Measurements from ENCODE around the gene SLC4A5. TPM values are rescaled to one million over a fixed set of nuclear protein-coding genes. Genes with fewer than 3 reads are reported as not detected.
"Not testable (repeated sequence)": the region's sequence is repeated elsewhere in the genome, so short reads cannot be mapped to it uniquely, and the experiment has no call there.

The SLC4A5 gene
- total RNA-seq, 1 experiment from 2014 or later: 0.08 TPM

GRCh38 chr2:74242354-74243071 is 100.7 kb downstream of the SLC4A5 start:
- Histone ChIP-seq H3K4me3 (no peak overlapping the region), H3K36me3 (no peaks in the 10 kb centered on the region), H3K9me3 (replicated peaks) (no peaks in the 10 kb centered on the region), H3K27ac (no peak overlapping the region), H3K27me3 (replicated peaks) (no peaks in the 10 kb centered on the region), H3K4me1 (replicated peaks) (no peaks in the 10 kb centered on the region)
- DNase-seq (ENCODE audit: low read depth in 1 of 2, low spot score in 2 of 2): no peak

DNA sequence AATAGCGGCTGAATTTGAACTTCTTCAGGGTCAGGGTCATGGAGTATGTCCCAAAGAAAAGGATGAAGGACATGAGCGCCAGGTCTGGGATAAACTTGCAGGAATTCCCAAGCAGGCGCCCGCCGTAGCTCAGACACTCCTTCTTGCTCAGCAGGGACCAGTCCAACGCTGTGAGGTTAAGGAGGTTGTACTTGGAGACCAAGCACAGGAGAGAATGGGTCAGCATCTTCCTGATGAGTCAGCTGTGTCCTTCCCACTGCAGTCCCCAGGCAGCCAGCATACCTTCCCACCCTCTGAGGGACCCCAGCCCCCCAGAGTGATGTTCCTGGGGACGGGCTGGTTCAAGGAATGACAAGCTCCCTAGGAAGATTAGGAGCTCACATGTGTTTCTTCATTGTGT is 103.9 kb downstream of the SLC4A5 start:
- H3K36me3 ChIP-seq: no peaks in the 10 kb centered on the region
- no peaks in the 10 kb centered on the region for H3K9me3 ChIP-seq (replicated peaks)
- DNase-seq (ENCODE audit: low read depth in 1 of 2, low spot score in 2 of 2): no peak
- H3K4me1 ChIP-seq (replicated peaks): peaks cover 2% of the 10 kb centered on the region; the same call in 1 of the 2 replicates
- no peak overlapping the region for H3K27ac ChIP-seq
- H3K4me3 ChIP-seq: no peak overlapping the region
- no peaks in the 10 kb centered on the region for H3K27me3 ChIP-seq (replicated peaks)

GRCh38 chr2:74238879-74239278 is 104.3 kb downstream of the SLC4A5 start:
- Histone ChIP-seq H3K4me1 (replicated peaks) (peaks cover 2% of the 10 kb centered on the region; the same call in 1 of the 2 replicates), H3K27ac (no peak overlapping the region), H3K4me3 (no peak overlapping the region), H3K36me3 (no peaks in the 10 kb centered on the region), H3K9me3 (replicated peaks) (no peaks in the 10 kb centered on the region), H3K27me3 (replicated peaks) (no peaks in the 10 kb centered on the region)
- DNase-seq (ENCODE audit: low read depth in 1 of 2, low spot score in 2 of 2): no peak

GRCh38 chr2:74235041-74235440 is 108.2 kb downstream of the SLC4A5 start:
- H3K27ac ChIP-seq: no peak overlapping the region
- H3K27me3 ChIP-seq (replicated peaks): no peaks in the 10 kb centered on the region; the same call in 1 of the 2 replicates
- no peak for DNase-seq (ENCODE audit: low read depth in 1 of 2, low spot score in 2 of 2)
- no peak overlapping the region for H3K4me3 ChIP-seq
- H3K36me3 ChIP-seq: no peaks in the 10 kb centered on the region
- no peaks in the 10 kb centered on the region for H3K9me3 ChIP-seq (replicated peaks)
- H3K4me1 ChIP-seq (replicated peaks): peaks cover 2% of the 10 kb centered on the region; the same call in 1 of the 2 replicates

GRCh38 chr2:74233648-74234047 is 109.6 kb downstream of the SLC4A5 start:
- no peak for DNase-seq (ENCODE audit: low read depth in 1 of 2, low spot score in 2 of 2)
- no peak overlapping the region for H3K4me3 ChIP-seq

DNA sequence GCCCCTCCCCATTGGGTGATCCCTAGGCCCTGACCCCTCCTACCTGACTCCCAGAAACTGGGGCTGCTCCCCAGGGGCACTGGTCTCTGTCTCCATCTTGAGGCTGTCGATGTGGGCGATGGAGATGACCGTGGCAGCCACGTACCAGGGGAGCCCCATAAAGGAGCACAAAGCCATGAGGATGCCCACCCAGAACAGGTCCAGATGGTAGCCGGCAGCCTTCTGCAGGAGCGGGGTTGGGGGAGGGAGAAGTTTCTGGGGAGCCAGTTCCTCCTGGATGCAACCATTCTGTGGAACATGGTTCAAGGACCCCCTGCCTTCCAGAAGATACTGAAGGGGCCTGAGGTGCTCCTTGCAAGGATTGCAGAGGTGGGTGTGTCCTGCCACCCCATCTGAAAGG is 110.8 kb downstream of the SLC4A5 start:
- H3K4me1 ChIP-seq (replicated peaks): peaks cover 2% of the 10 kb centered on the region; the same call in 1 of the 2 replicates
- DNase-seq (ENCODE audit: low read depth in 1 of 2, low spot score in 2 of 2): no peak
- H3K4me3 ChIP-seq: no peak overlapping the region
- no peak overlapping the region for H3K27ac ChIP-seq
- H3K27me3 ChIP-seq (replicated peaks): no peaks in the 10 kb centered on the region; the same call in 1 of the 2 replicates
- H3K9me3 ChIP-seq (replicated peaks): no peaks in the 10 kb centered on the region
- H3K36me3 ChIP-seq: no peaks in the 10 kb centered on the region

More at GRCh38 chr2:74233648-74234047, 109.6 kb downstream of the SLC4A5 start:
- H3K36me3 ChIP-seq: no peaks in the 10 kb centered on the region
- no peaks in the 10 kb centered on the region; the same call in 1 of the 2 replicates for H3K27me3 ChIP-seq (replicated peaks)
- H3K9me3 ChIP-seq (replicated peaks): no peaks in the 10 kb centered on the region
- peaks cover 2% of the 10 kb centered on the region; the same call in 1 of the 2 replicates for H3K4me1 ChIP-seq (replicated peaks)
- H3K27ac ChIP-seq: no peak overlapping the region

DNA sequence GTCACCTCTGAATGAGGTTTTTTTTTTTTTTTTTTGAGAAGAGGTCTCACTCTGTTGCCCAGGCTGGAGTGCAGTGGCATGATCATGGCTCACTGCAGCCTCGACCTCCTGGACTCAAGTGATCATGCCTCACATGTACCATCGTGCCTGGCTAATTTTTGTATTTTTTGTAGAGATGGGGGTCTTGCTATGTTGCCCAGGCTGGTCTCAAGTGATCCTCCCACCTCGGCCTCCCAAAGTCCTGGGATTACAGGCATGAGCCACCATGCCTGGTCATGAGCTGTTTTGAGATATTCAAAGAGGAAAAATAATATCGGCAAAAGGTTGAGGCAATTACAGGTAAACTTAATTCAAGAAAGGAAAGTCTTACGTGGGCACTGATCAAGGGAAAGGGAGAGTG is 113.4 kb downstream of the SLC4A5 start:
- DNase-seq (ENCODE audit: low read depth in 1 of 2, low spot score in 2 of 2); H3K4me1 ChIP-seq (replicated peaks); H3K27me3 ChIP-seq (replicated peaks); H3K9me3 ChIP-seq (replicated peaks); H3K27ac ChIP-seq; H3K4me3 ChIP-seq; H3K36me3 ChIP-seq: not testable (repeated sequence)

- no peaks in the 10 kb centered on the region for H3K4me1 ChIP-seq (replicated peaks)
- H3K4me3 ChIP-seq: no peak overlapping the region
- no peaks in the 10 kb centered on the region; the same call in 1 of the 2 replicates for H3K27me3 ChIP-seq (replicated peaks)
- no peak for DNase-seq (ENCODE audit: low read depth in 1 of 2, low spot score in 2 of 2)
- no peaks in the 10 kb centered on the region for H3K9me3 ChIP-seq (replicated peaks)
- H3K27ac ChIP-seq: no peak overlapping the region
- no peaks in the 10 kb centered on the region for H3K36me3 ChIP-seq
Observed at GRCh38 chr2:74228772-74229171, 114.4 kb downstream of the SLC4A5 start.

DNA sequence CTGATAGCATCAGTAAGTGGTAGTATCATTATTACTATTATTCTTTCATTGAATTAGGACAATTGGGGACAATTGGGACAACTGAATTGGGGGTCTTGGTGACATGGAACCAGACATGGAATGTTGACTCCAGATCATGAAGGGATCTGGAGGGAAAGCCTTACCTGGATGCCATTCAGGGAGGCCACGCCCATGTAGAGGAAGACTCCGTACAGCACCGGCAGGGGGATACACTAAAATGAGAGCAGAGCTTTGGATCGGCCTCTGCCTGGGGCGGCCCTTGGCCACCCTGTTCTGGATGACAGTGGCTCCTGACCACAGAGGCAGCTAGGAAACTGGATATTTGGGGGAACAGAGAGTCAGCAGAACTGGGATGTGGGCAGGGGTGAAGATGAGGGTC is 115.6 kb downstream of the SLC4A5 start:
- no peak overlapping the region for H3K27ac ChIP-seq
- H3K4me3 ChIP-seq: no peak overlapping the region
- no peaks in the 10 kb centered on the region for H3K4me1 ChIP-seq (replicated peaks)
- DNase-seq (ENCODE audit: low read depth in 1 of 2, low spot score in 2 of 2): no peak
- no peaks in the 10 kb centered on the region for H3K9me3 ChIP-seq (replicated peaks)
- no peaks in the 10 kb centered on the region; the same call in 1 of the 2 replicates for H3K27me3 ChIP-seq (replicated peaks)
- no peaks in the 10 kb centered on the region for H3K36me3 ChIP-seq

DNA sequence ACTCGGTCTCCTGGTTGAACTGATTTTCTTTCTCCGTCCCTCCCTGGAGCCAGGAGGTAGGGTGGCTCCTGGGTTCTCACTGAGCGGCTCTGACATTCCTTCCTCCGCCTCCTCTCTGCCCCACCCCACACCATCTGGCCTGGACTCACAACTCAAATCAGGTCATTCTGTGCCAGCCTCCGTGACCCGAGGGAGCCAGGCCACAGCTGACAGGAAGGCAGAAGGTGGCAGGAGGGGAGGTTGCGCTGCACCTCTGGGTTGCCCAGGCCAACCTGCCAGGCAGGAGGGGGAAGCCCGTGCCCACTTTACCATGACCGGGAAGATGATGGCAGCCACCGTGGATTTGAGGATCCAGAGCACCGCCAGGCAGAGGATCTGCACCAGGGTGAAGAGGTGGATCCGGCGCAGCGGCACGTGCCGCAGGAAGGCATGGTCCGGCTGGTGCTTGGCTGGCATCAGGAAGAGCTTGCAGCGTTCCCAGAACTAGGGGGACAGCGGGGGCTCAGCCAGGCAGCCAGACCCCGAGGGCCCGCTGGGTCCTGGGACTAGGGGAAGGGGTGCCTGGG is 116.5 kb downstream of the SLC4A5 start:
- H3K27me3 ChIP-seq (replicated peaks): no peaks in the 10 kb centered on the region; the same call in 1 of the 2 replicates
- no peaks in the 10 kb centered on the region for H3K4me1 ChIP-seq (replicated peaks)
- no peak for DNase-seq (ENCODE audit: low read depth in 1 of 2, low spot score in 2 of 2)
- H3K36me3 ChIP-seq: no peaks in the 10 kb centered on the region
- H3K4me3 ChIP-seq: no peak overlapping the region
- no peaks in the 10 kb centered on the region for H3K9me3 ChIP-seq (replicated peaks)
- no peak overlapping the region for H3K27ac ChIP-seq

DNA sequence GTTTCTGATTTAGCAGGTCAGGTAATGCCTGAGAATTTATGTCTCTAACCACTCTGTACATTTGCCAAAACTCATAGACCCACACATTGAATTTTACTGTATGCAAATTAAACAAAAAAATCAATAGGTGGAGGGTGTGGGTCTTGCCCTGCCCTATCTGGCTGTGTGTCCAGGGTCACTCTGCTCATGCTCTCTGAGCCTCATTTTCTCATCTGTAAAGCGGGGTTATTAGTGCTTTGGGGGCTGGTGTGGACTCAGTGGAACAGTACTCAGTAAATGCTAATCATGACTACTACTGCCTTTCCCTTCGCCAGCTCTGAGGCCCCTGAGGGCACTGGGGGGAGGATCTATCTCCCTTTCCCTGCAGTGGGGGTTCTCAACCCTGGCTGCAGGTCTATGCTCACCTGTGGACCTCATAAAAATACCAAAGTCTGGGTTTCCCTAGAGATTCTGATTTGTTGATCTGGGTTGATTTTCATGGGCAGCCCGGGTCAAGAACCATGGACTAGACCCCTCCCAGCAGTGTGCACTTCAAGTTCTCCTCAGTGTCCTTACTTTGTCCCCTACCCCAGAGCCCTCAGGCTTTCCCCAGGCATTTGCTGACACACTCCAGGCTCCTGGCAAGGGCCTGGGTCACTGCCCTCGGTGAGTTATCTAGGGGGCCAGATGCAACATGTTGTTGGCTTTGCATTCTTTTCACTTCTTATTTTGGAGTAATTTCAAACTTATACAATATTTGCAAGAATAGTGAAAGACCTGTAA is 117.3 kb downstream of the SLC4A5 start:
- Histone ChIP-seq H3K4me3 (no peak overlapping the region), H3K27me3 (replicated peaks) (no peaks in the 10 kb centered on the region), H3K9me3 (replicated peaks) (no peaks in the 10 kb centered on the region; the same call in 1 of the 2 replicates), H3K36me3 (no peaks in the 10 kb centered on the region), H3K4me1 (replicated peaks) (no peaks in the 10 kb centered on the region), H3K27ac (no peak overlapping the region)
- no peak for DNase-seq (ENCODE audit: low read depth in 1 of 2, low spot score in 2 of 2)

DNA sequence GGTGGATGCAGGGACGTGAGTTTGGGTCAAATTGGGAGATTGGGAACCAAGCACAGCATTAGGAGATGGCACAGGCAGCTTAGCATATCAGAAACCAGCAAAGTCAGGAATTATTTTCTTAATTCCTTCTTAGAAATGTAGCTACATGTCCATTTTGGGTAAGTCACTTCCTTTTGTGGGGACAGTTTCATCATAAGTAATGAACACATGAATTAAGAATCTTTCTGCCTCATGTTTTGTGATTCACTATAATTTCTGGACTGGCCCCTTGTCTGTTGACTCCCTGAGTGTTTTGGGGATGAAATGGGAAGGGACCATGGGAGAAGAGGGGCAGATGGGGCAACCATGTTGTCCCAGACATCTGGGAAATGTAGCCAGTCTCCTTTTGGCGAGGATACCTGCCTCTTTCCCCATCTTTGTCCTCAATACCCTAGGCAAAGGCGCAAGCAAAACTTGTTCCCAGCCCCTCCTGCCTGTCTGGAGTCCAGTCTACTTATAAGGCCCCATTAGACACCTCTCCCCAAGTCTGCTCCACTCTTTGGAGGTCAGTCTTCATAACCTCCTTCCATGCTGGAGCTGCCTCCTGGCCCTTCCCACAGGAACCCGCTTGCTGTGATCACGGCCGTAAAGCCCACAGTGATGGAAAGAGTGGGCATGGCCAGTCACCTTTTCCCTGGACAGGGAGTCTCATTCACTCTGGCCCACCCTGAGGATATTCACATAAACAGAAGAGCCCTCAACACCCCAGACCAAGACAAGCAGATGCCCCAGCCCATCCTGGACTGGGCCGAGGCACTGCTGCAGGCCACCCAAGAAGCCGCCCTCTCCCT is 119.1 kb downstream of the SLC4A5 start:
- Histone ChIP-seq H3K4me3 (no peak overlapping the region), H3K27me3 (replicated peaks) (no peaks in the 10 kb centered on the region), H3K36me3 (no peaks in the 10 kb centered on the region; the same call in 1 of the 2 replicates), H3K27ac (no peak overlapping the region), H3K9me3 (replicated peaks) (no peaks in the 10 kb centered on the region; the same call in 1 of the 2 replicates), H3K4me1 (replicated peaks) (no peaks in the 10 kb centered on the region)
- DNase-seq (ENCODE audit: low read depth in 1 of 2, low spot score in 2 of 2): no peak

- Histone ChIP-seq H3K9me3 (replicated peaks) (no peaks in the 10 kb centered on the region; the same call in 1 of the 2 replicates), H3K4me1 (replicated peaks) (no peaks in the 10 kb centered on the region), H3K27ac (no peak overlapping the region), H3K27me3 (replicated peaks) (no peaks in the 10 kb centered on the region), H3K4me3 (no peak overlapping the region), H3K36me3 (peaks cover 8% of the 10 kb centered on the region; the same call in 1 of the 2 replicates)
- DNase-seq (ENCODE audit: low read depth in 1 of 2, low spot score in 2 of 2): no peak
Observed at GRCh38 chr2:74222300-74222650, 120.9 kb downstream of the SLC4A5 start.
